ENCODE data around the gene HRH1. TPM values are rescaled to one million over a fixed set of nuclear protein-coding genes. Genes with fewer than 3 reads are reported as not detected.

Gene HRH1
- total and polyA plus RNA-seq, 10 of the 15 experiments (the other 5 are each of a cell fraction or from before 2014, with no cell fraction given) = not detected

DNA sequence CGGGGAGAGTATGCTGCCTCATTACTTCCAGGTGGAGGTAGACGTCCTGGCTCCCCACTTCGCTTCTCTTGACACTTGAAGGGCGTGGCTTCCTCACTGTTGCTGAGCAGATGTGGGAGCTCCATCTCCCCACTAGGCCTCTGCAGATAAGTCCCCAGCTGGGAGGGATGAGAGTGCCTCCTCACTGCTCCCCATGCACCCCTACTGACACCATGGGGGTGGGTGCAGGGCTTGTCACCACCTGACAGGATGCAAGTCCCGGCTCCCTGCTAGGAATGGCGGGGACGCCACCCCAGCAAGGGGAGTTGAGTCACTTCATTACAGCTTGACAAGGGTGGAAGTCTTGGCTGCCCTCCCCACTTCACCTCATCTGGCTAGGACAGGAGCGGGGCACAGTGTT, 81.1 kb downstream of the HRH1 start (continued):
- TF ChIP-seq CBX5 (IDR thresholded peaks at IDR 0.05; ENCODE audit: low read depth) (no peak), ZNF24 (IDR thresholded peaks at IDR 0.05) (no peak), ZBTB33 (IDR thresholded peaks at IDR 0.05) (no peak)

DNA sequence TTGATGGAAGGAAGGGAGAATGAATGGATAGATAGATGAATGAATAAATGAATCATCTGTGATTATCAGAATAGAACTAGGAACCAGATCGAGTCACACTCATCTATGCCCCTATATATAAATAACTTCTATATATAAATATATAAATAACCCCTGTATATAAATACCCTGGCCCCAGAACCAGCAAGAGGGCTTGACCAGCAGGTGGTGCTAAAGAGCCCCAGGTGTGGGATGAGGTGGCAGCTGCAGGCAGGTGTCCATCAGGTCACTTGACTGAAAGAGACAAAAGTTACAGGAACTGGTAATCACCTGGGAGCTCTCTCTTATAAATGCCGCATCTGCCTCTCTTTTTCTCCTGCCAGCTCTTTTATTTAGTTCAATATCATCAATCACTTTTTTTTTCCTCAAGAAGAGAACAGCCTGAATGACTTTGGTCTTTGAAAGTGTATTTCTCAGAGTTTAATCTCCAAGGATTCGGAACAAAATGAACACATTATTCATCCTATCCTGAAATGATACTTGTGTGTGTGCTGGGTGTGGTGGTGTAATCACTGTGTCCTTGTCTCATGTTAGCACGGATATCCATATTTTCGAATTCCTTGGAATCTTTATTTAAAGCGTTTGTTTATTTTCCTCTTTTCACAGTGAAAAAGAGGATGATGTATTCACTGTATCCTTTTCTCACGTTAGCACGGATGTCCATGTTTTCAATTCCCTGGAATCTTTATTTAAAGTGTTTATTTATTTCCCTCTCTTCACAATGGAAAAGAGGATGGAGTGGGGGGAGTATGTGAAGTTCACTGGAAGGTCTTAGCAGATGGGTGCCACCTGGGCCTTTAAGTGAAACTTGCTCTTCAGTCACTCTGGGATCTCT, 82.5 kb downstream of the HRH1 start:
- CTCF ChIA-PET = interaction anchor here (0.6 to 6.2 kb wide), 16 partner anchors 11 to 501 kb away, joined by 3 to 116 read pairs (median 4); partner anchors contain the start of gene VGLL4
- no peak for DNase-seq (ENCODE audit: low read depth, low spot score)
- H3K4me2 ChIP-seq (ENCODE audit: control insufficient read depth, insufficient read depth) = no peak overlapping the region
- no peaks in the 10 kb centered on the region for H3K4me1 ChIP-seq (ENCODE audit: control insufficient read depth, insufficient read depth, low read length)
- BruUV-seq (replicated peaks) = no TSS peak
- no peaks in the 10 kb centered on the region for H3K36me3 ChIP-seq (ENCODE audit: control insufficient read depth in 2 of 2, insufficient read depth in 2 of 2, low read length in 1 of 2)
- H2AFZ ChIP-seq (ENCODE audit: control insufficient read depth, low read depth, low read length) = no peak overlapping the region
- POLR2A ChIA-PET = no interaction called here
- intact Hi-C loops (cut with micrococcal nuclease; ENCODE audit: unreplicated experiment) (loop anchor here (1.0 to 5.0 kb wide), 3 partner anchors 50 to 416 kb away; no protein-coding TSS in a partner anchor), in situ Hi-C loops (cut with MboI) (loop anchor here (5.0 kb wide), 1 partner anchor 100 kb away; no protein-coding TSS in a partner anchor)
- TF ChIP-seq TCF3 (IDR thresholded peaks at IDR 0.05; ENCODE audit: borderline replicate concordance, insufficient read depth, low read depth, low read length) (peak; percentile 95), YY1 (IDR thresholded peaks at IDR 0.05; ENCODE audit: low read depth, low read length) (peak; percentile 44; the same call in 1 of the 2 replicates), CTCF (IDR thresholded peaks at IDR 0.05 in 2 of 3, conservative IDR thresholded peaks at IDR 0.05 in 1 of 3; ENCODE audit: control insufficient read depth in 2 of 3, extremely low read depth in 1 of 3, insufficient read depth in 1 of 3, low read depth in 3 of 3, low read length in 3 of 3) (peak; percentile 60 to 85 (median 70)), PBX3 (IDR thresholded peaks at IDR 0.05; ENCODE audit: insufficient replicate concordance, low read depth, low read length) (peak; percentile 56), SMC3 (IDR thresholded peaks at IDR 0.05; ENCODE audit: borderline replicate concordance, low read length) (peak; percentile 87; the same call in 1 of the 2 replicates), CHD2 (IDR thresholded peaks at IDR 0.05; ENCODE audit: borderline replicate concordance, low read depth, low read length) (no peak), RAD21 (IDR thresholded peaks at IDR 0.05; ENCODE audit: insufficient read depth, low read depth, low read length) (peak; percentile 87), TCF12 (IDR thresholded peaks at IDR 0.05; ENCODE audit: low read depth, low read length) (peak; percentile 91), ZBED1 (IDR thresholded peaks at IDR 0.05; ENCODE audit: borderline replicate concordance) (no peak), STAT3 (IDR thresholded peaks at IDR 0.05; ENCODE audit: low read depth, low read length) (no peak)
- TF ChIP-seq, protein P1, sequence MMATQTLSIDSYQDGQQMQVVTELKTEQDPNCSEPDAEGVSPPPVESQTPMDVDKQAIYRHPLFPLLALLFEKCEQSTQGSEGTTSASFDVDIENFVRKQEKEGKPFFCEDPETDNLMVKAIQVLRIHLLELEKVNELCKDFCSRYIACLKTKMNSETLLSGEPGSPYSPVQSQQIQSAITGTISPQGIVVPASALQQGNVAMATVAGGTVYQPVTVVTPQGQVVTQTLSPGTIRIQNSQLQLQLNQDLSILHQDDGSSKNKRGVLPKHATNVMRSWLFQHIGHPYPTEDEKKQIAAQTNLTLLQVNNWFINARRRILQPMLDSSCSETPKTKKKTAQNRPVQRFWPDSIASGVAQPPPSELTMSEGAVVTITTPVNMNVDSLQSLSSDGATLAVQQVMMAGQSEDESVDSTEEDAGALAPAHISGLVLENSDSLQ (IDR thresholded peaks at IDR 0.05) = peak; percentile 41
- no peak overlapping the region for H3K9ac ChIP-seq (ENCODE audit: control insufficient read depth, insufficient read depth, low read length)
- ATAC-seq = peak; percentile 96
- RAD21 ChIA-PET (ENCODE audit: unreplicated experiment) = interaction anchor here (0.6 to 5.6 kb wide), 4 partner anchors 36 to 99 kb away, joined by 3 to 54 read pairs (median 4); partner anchors contain the start of gene ATG7
- 40% methylated on average over 8 of the region's 8 CpGs for WGBS (ENCODE audit: insufficient coverage, insufficient replicate concordance, low lambda C conversion rate, missing lambda C conversion rate)
- H3K27ac ChIP-seq (ENCODE audit: control insufficient read depth, insufficient read depth) = no peak overlapping the region
- no peak for FAIRE-seq
- H3K4me3 ChIP-seq = no peak overlapping the region
- SMC1A ChIA-PET (ENCODE audit: uncharacterized antibody, unreplicated experiment) = interaction anchor here (0.7 to 5.2 kb wide), 5 partner anchors 11 to 415 kb away, joined by 3 to 66 read pairs (median 5); no protein-coding TSS in a partner anchor
- peaks cover 3% of the 10 kb centered on the region; the same call in 2 of the 3 replicates for H3K9me3 ChIP-seq (replicated peaks; ENCODE audit: control insufficient read depth, insufficient read depth, low read length)
- H3K79me2 ChIP-seq (ENCODE audit: control insufficient read depth, insufficient read depth, low read length) = no peaks in the 10 kb centered on the region
- H4K20me1 ChIP-seq (ENCODE audit: control insufficient read depth, insufficient read depth) = no peaks in the 10 kb centered on the region
- H3K27me3 ChIP-seq (replicated peaks in 1 of 2; ENCODE audit: control insufficient read depth in 2 of 2, insufficient read depth in 2 of 2, low read length in 1 of 2) = no peaks in the 10 kb centered on the region
